Colon (tissue), 2 donors: Measurements from ENCODE around the gene STIM2.
"Not testable (repeated sequence)": the region's sequence is repeated elsewhere in the genome, so short reads cannot be mapped to it uniquely, and the experiment has no call there.

Experiments used
- FAIRE-seq: peaks from 2 replicates; lab custom pipeline; 2012; peaks lifted over from hg19 to GRCh38; lab: Jason Lieb, UNC
- donor health status: control.
- donor health status: control.

STIM2 gene

GRCh38 chr4:26870576-26871262 is 10.1 kb downstream of the STIM2 start:
- FAIRE-seq = no peak

- FAIRE-seq = no peak
Observed at GRCh38 chr4:26871611-26872010, 11.0 kb downstream of the STIM2 start.

GRCh38 chr4:26873391-26874026 is 12.9 kb downstream of the STIM2 start:
- FAIRE-seq = no peak

- FAIRE-seq = no peak
Observed at GRCh38 chr4:26874110-26874509, 13.5 kb downstream of the STIM2 start.

GRCh38 chr4:26877406-26877805 is 16.8 kb downstream of the STIM2 start:
- FAIRE-seq = no peak

- FAIRE-seq = no peak
Observed at GRCh38 chr4:26877961-26878360, 17.3 kb downstream of the STIM2 start.

GRCh38 chr4:26878794-26879391 is 18.3 kb downstream of the STIM2 start:
- peak; percentile 24 for FAIRE-seq

- no peak for FAIRE-seq
Observed at GRCh38 chr4:26879805-26880204, 19.2 kb downstream of the STIM2 start.

- no peak for FAIRE-seq
Observed at GRCh38 chr4:26884026-26884425, 23.4 kb downstream of the STIM2 start.

GRCh38 chr4:26884486-26884988 is 23.9 kb downstream of the STIM2 start:
- FAIRE-seq = no peak

GRCh38 chr4:26885912-26886274 is 25.3 kb downstream of the STIM2 start:
- no peak for FAIRE-seq

- FAIRE-seq = peak; percentile 55
Observed at GRCh38 chr4:26887143-26887542, 26.5 kb downstream of the STIM2 start.

- FAIRE-seq = no peak
Observed at GRCh38 chr4:26887809-26888208, 27.2 kb downstream of the STIM2 start.

- no peak for FAIRE-seq
Observed at GRCh38 chr4:26889356-26889755, 28.7 kb downstream of the STIM2 start.

- no peak for FAIRE-seq
Observed at GRCh38 chr4:26891054-26891453, 30.4 kb downstream of the STIM2 start.

- FAIRE-seq = no peak
Observed at GRCh38 chr4:26891867-26892266, 31.2 kb downstream of the STIM2 start.

GRCh38 chr4:26892480-26893150 is 32.0 kb downstream of the STIM2 start:
- FAIRE-seq = no peak

- FAIRE-seq = no peak
Observed at GRCh38 chr4:26893491-26893890, 32.9 kb downstream of the STIM2 start.

GRCh38 chr4:26894881-26895280 is 34.2 kb downstream of the STIM2 start:
- FAIRE-seq = not testable (repeated sequence)

- FAIRE-seq = no peak
Observed at GRCh38 chr4:26896636-26897035, 36.0 kb downstream of the STIM2 start.

- FAIRE-seq = no peak
Observed at GRCh38 chr4:26899991-26900390, 39.4 kb downstream of the STIM2 start.

- FAIRE-seq = no peak
Observed at GRCh38 chr4:26900765-26901164, 40.1 kb downstream of the STIM2 start.

- FAIRE-seq = no peak
Observed at GRCh38 chr4:26905172-26905571, 44.5 kb downstream of the STIM2 start.
